BLaER1 treated with 17β-estradiol and CSF1 and Interleukin-3, amounts not matched to agents 10 nM and 100 nM (cell line): ENCODE measurements around the gene RPP30.

Experiments used
- H3K27ac ChIP-seq, 11 experiments: shearing (Covaris generic); formaldehyde crosslinking; 2 replicates each; pipeline ENCODE4 v1.8.1; 2022
- H3K27me3 ChIP-seq, 11 experiments: shearing (Covaris generic); formaldehyde crosslinking; 2 replicates each; pipeline ENCODE4 v1.8.1; 2022
- H3K36me3 ChIP-seq, 11 experiments: shearing (Covaris generic); formaldehyde crosslinking; 2 replicates each; pipeline ENCODE4 v1.8.1; 2022
- H3K4me1 ChIP-seq, 10 experiments: shearing (Covaris generic); formaldehyde crosslinking; 2 replicates each; pipeline ENCODE4 v1.8.1; 2022
- H3K4me2 ChIP-seq, 11 experiments: shearing (Covaris generic); formaldehyde crosslinking; 2 replicates each; pipeline ENCODE4 v1.8.1; 2022
- H3K4me3 ChIP-seq, 10 experiments: shearing (Covaris generic); formaldehyde crosslinking; 2 replicates each; pipeline ENCODE4 v1.8.1; 2022
- H3K9ac ChIP-seq, 11 experiments: shearing (Covaris generic); formaldehyde crosslinking; 2 replicates each; pipeline ENCODE4 v1.8.1; 2022
- H3K9me3 ChIP-seq, 11 experiments: shearing (Covaris generic); formaldehyde crosslinking; replicated peaks in 1 of 11; 2 replicates each; pipeline ENCODE4 v1.8.1; 2022
- H4K20me1 ChIP-seq, 11 experiments: shearing (Covaris generic); formaldehyde crosslinking; 2 replicates each; pipeline ENCODE4 v1.8.1; 2022
- Cebpa-rat ChIP-seq, 11 experiments: shearing (Covaris generic); IDR thresholded peaks; 2 replicates each; pipeline ENCODE4 v1.8.1; 2022

The RPP30 gene

GRCh38 chr10:90847436-90847835 lies 24.3 kb upstream of the RPP30 start:
- Histone ChIP-seq H3K27me3 (no peaks in the 10 kb centered on the region), H3K4me3 (no peak overlapping the region), H3K4me2 (peak overlapping the region in 4 of 11 experiments; percentile 19 to 77 (median 70); a peak in 9 of 22 replicates), H3K27ac (peak overlapping the region in 2 of 11 experiments; percentile 21 to 54; a peak in 4 of 22 replicates), H3K4me1 (peaks cover 5 to 67% (median 8%) of the 10 kb centered on the region in 10 experiments; a peak in 18 of 20 replicates), H3K9me3 (peaks cover 15 to 38% (median 28%) of the 10 kb centered on the region in 11 experiments), H3K36me3 (peaks cover 0 to 26% (median 0%) of the 10 kb centered on the region in 11 experiments; a peak in 5 of 22 replicates), H3K9ac (no peak overlapping the region; a peak in 1 of 22 replicates), H4K20me1 (peaks cover 0 to 37% (median 0%) of the 10 kb centered on the region in 11 experiments; a peak in 5 of 22 replicates)
- TF ChIP-seq Cebpa-rat (IDR thresholded peaks at IDR 0.05), result no peak

GRCh38 chr10:90849956-90850749 lies 21.6 kb upstream of the RPP30 start:
- no peak overlapping the region for H3K4me3 ChIP-seq
- TF ChIP-seq Cebpa-rat (IDR thresholded peaks at IDR 0.05), result no peak
- peaks cover 15 to 33% (median 28%) of the 10 kb centered on the region in 11 experiments for H3K9me3 ChIP-seq
- H4K20me1 ChIP-seq, result peaks cover 0 to 50% (median 0%) of the 10 kb centered on the region in 11 experiments; a peak in 7 of 22 replicates
- no peak overlapping the region for H3K9ac ChIP-seq
- peak overlapping the region in 4 of 11 experiments; percentile 1 to 72 (median 51); a peak in 6 of 22 replicates for H3K4me2 ChIP-seq
- peaks cover 0 to 19% (median 0%) of the 10 kb centered on the region in 11 experiments; a peak in 5 of 22 replicates for H3K36me3 ChIP-seq
- peaks cover 14 to 21% (median 17%) of the 10 kb centered on the region in 11 experiments for H3K27me3 ChIP-seq
- H3K27ac ChIP-seq, result peak overlapping the region in 2 of 11 experiments; percentile 22 to 26; a peak in 2 of 22 replicates
- H3K4me1 ChIP-seq, result peaks cover 0 to 71% (median 0%) of the 10 kb centered on the region in 10 experiments; a peak in 9 of 20 replicates

GRCh38 chr10:90855126-90855525 lies 16.6 kb upstream of the RPP30 start:
- H4K20me1 ChIP-seq, result peaks cover 0 to 41% (median 10%) of the 10 kb centered on the region in 11 experiments; a peak in 10 of 22 replicates
- peaks cover 15 to 29% (median 19%) of the 10 kb centered on the region in 11 experiments for H3K9me3 ChIP-seq
- peak overlapping the region in 4 of 11 experiments; percentile 85 to 94 (median 90); a peak in 8 of 22 replicates for H3K4me2 ChIP-seq
- peak overlapping the region in 3 of 11 experiments; percentile 89 to 97 (median 92); a peak in 4 of 22 replicates for H3K9ac ChIP-seq
- H3K4me1 ChIP-seq, result peaks cover 17 to 56% (median 30%) of the 10 kb centered on the region in 10 experiments
- TF ChIP-seq Cebpa-rat (IDR thresholded peaks at IDR 0.05), result no peak
- peaks cover 0 to 13% (median 0%) of the 10 kb centered on the region in 11 experiments; a peak in 5 of 22 replicates for H3K36me3 ChIP-seq
- peak overlapping the region in 6 of 10 experiments; percentile 14 to 92 (median 80); a peak in 9 of 20 replicates for H3K4me3 ChIP-seq
- no peak overlapping the region for H3K27ac ChIP-seq
- peaks cover 30 to 71% (median 66%) of the 10 kb centered on the region in 11 experiments for H3K27me3 ChIP-seq

- peaks cover 0 to 39% (median 10%) of the 10 kb centered on the region in 11 experiments; a peak in 10 of 22 replicates for H4K20me1 ChIP-seq
- H3K9me3 ChIP-seq, result peaks cover 8 to 18% (median 8%) of the 10 kb centered on the region in 11 experiments
- H3K4me1 ChIP-seq, result peaks cover 17 to 63% (median 35%) of the 10 kb centered on the region in 10 experiments
- peak overlapping the region; percentile 85 to 98 (median 93) for H3K4me2 ChIP-seq
- H3K27me3 ChIP-seq, result peaks cover 30 to 82% (median 78%) of the 10 kb centered on the region in 11 experiments
- H3K36me3 ChIP-seq, result peaks cover 0 to 9% (median 0%) of the 10 kb centered on the region in 11 experiments; a peak in 5 of 22 replicates
- H3K27ac ChIP-seq, result peak overlapping the region in 3 of 11 experiments; percentile 96 to 98 (median 96); a peak in 6 of 22 replicates
- H3K4me3 ChIP-seq, result peak overlapping the region; percentile 64 to 92 (median 74)
- no peak for TF ChIP-seq Cebpa-rat (IDR thresholded peaks at IDR 0.05)
- peak overlapping the region in 6 of 11 experiments; percentile 73 to 97 (median 90); a peak in 12 of 22 replicates for H3K9ac ChIP-seq
These were observed 15.5 kb upstream of the RPP30 start for GRCh38 chr10:90856261-90856660.

GRCh38 chr10:90856964-90857634 lies 14.7 kb upstream of the RPP30 start:
- Histone ChIP-seq H4K20me1 (peaks cover 0 to 39% (median 10%) of the 10 kb centered on the region in 11 experiments; a peak in 10 of 22 replicates), H3K9me3 (peaks cover 0 to 10% (median under 1%) of the 10 kb centered on the region in 11 experiments; a peak in 10 of 22 replicates), H3K9ac (peak overlapping the region; percentile 63 to 97 (median 81)), H3K4me1 (peaks cover 17 to 69% (median 35%) of the 10 kb centered on the region in 10 experiments), H3K27ac (peak overlapping the region; percentile 46 to 98 (median 66); a peak in 21 of 22 replicates), H3K36me3 (peaks cover 0 to under 1% (median 0%) of the 10 kb centered on the region in 11 experiments; a peak in 1 of 22 replicates), H3K4me3 (peak overlapping the region; percentile 64 to 92 (median 74)), H3K27me3 (peaks cover 30 to 88% (median 78%) of the 10 kb centered on the region in 11 experiments), H3K4me2 (peak overlapping the region; percentile 85 to 98 (median 93))
- no peak for TF ChIP-seq Cebpa-rat (IDR thresholded peaks at IDR 0.05)

GRCh38 chr10:90857635-90858460 lies 13.9 kb upstream of the RPP30 start, which contains the start of gene HTR7:
HTR7 (minus strand) TSS chr10:90858039; CDS start chr10:90857671, 368 bp downstream.
- Histone ChIP-seq H4K20me1 (peaks cover 0 to 39% (median 10%) of the 10 kb centered on the region in 11 experiments; a peak in 10 of 22 replicates), H3K36me3 (no peaks in the 10 kb centered on the region; a peak in 1 of 22 replicates), H3K27me3 (peaks cover 30 to 88% (median 78%) of the 10 kb centered on the region in 11 experiments), H3K4me3 (peak within 1 kb of the TSS; percentile 64 to 92 (median 74)), H3K9ac (peak within 1 kb of the TSS; percentile 63 to 97 (median 81)), H3K9me3 (peaks cover 0 to 9% (median 0%) of the 10 kb centered on the region in 11 experiments; a peak in 2 of 22 replicates), H3K4me1 (peaks cover 17 to 71% (median 35%) of the 10 kb centered on the region in 10 experiments), H3K27ac (peak within 1 kb of the TSS; percentile 46 to 98 (median 66)), H3K4me2 (peak within 1 kb of the TSS; percentile 85 to 98 (median 93))
- peak in 5 of 11 experiments; percentile 25 to 52 (median 36); a peak in 1 of 22 replicates for TF ChIP-seq Cebpa-rat (IDR thresholded peaks at IDR 0.05)

GRCh38 chr10:90858461-90858968 lies 13.3 kb upstream of the RPP30 start:
- Histone ChIP-seq H4K20me1 (peaks cover 0 to 34% (median 10%) of the 10 kb centered on the region in 11 experiments; a peak in 10 of 22 replicates), H3K9ac (peak overlapping the region; percentile 63 to 97 (median 81); a peak in 20 of 22 replicates), H3K4me1 (peaks cover 17 to 65% (median 35%) of the 10 kb centered on the region in 10 experiments), H3K36me3 (no peaks in the 10 kb centered on the region), H3K9me3 (peaks cover 0 to 9% (median 0%) of the 10 kb centered on the region in 11 experiments; a peak in 1 of 22 replicates), H3K27ac (peak overlapping the region; percentile 46 to 98 (median 66); a peak in 19 of 22 replicates), H3K4me2 (peak overlapping the region; percentile 85 to 98 (median 93)), H3K4me3 (peak overlapping the region; percentile 64 to 92 (median 74)), H3K27me3 (peaks cover 30 to 85% (median 75%) of the 10 kb centered on the region in 11 experiments)
- no peak for TF ChIP-seq Cebpa-rat (IDR thresholded peaks at IDR 0.05)
